Fibroblast of lung (primary cell): ENCODE measurements around the gene CMIP.

Experiments used
- CTCF ChIP-seq, 2 donors: IDR thresholded peaks in 1 of 2; conservative IDR thresholded peaks in 1 of 2; 1 replicate in 1 of 2; 2 replicates in 1 of 2; pipeline ENCODE4 v1.5.1; 2011 to 2012; ENCODE audit warnings: low read length in 2 of 2, control low read depth in 1 of 2, inconsistent platforms in 1 of 2, low read depth in 1 of 2, mild to moderate bottlenecking in 1 of 2
- EZH2 ChIP-seq: IDR thresholded peaks from 2 replicates; pipeline ENCODE4 v1.5.1; 2012; ENCODE audit warnings: low read length, control low read depth, mild to moderate bottlenecking; ENCODE audit errors: missing control alignments

GRCh38 chr16:81630635-81631031 lies 186.0 kb downstream of the CMIP start:
- no peak for TF ChIP-seq CTCF (conservative IDR thresholded peaks at IDR 0.05 in 1 of 2, IDR thresholded peaks at IDR 0.05 in 1 of 2; ENCODE audit: low read depth in 1 of 2, low read length in 2 of 2)
- no peak for TF ChIP-seq EZH2
